IMR-90 (cell line): ENCODE measurements around the gene IL1RAPL1. TPM values are rescaled to one million over a fixed set of nuclear protein-coding genes. Genes with fewer than 3 reads are reported as not detected.

Experiments
- ATAC-seq: fragments of 200-7000 bp; cut with Tn5 transposase; 2 replicates; pipeline ENCODE4 v1.9.1; 2020; ENCODE audit warnings: low read depth, mild to moderate bottlenecking, moderate library complexity
- BruUV-seq: library from RNA; stranded (reverse); fragments of 400-500 nt; replicated peaks from 2 replicates; lab custom pipeline; 2021; lab: Mats Ljungman, UMichigan
- CTCF ChIA-PET: fragments of 300-600 bp; formaldehyde crosslinking; extraction: SDS; loops from one replicate; lab custom pipeline; 2021; ENCODE audit warnings: antibody characterized with exemption; lab: Yijun Ruan, JAX
- POLR2A ChIA-PET: fragments of 300-600 bp; sonication (Branson Sonifier 250); formaldehyde crosslinking; loops from one replicate; lab custom pipeline; 2022; ENCODE audit warnings: antibody characterized with exemption; ENCODE audit not compliant: unreplicated experiment; lab: Charles Lee
- DNase-seq: peaks from one replicate; pipeline ENCODE4 v3.0.0; 2013
- H2AFZ ChIP-seq: replicated peaks from 2 replicates; pipeline ENCODE3; 2013; ENCODE audit warnings: low read length, mild to moderate bottlenecking; ENCODE audit not compliant: poor library complexity
- H2AK5ac ChIP-seq: 2 replicates; pipeline ENCODE4 v1.6.1; 2013; ENCODE audit warnings: low read depth, low read length, inconsistent platforms
- H2AK9ac ChIP-seq: replicated peaks from 2 replicates; pipeline ENCODE3; 2013; ENCODE audit warnings: mild to moderate bottlenecking, low read depth, low read length, moderate library complexity; ENCODE audit not compliant: poor library complexity
- H2BK120ac ChIP-seq: 2 replicates; pipeline ENCODE4 v1.6.1; 2013; ENCODE audit warnings: low read depth, low read length, inconsistent platforms
- H2BK15ac ChIP-seq: 3 replicates; pipeline ENCODE4 v1.6.1; 2013; ENCODE audit warnings: low read depth, low read length, inconsistent platforms
- H2BK20ac ChIP-seq: 2 replicates; pipeline ENCODE4 v1.6.1; 2013; ENCODE audit warnings: low read depth, mild to moderate bottlenecking, inconsistent platforms, low read length, moderate library complexity
- H2BK5ac ChIP-seq: 2 replicates; pipeline ENCODE4 v1.6.1; 2013; ENCODE audit warnings: mild to moderate bottlenecking, low read depth, low read length, inconsistent platforms; ENCODE audit not compliant: poor library complexity, severe bottlenecking
- H3K14ac ChIP-seq: replicated peaks from 2 replicates; pipeline ENCODE4 v1.6.1; 2013; ENCODE audit warnings: low read depth, low read length, inconsistent platforms
- H3K18ac ChIP-seq: 2 replicates; pipeline ENCODE4 v1.6.1; 2013; ENCODE audit warnings: low read depth, low read length, control low read depth
- H3K23ac ChIP-seq: 2 replicates; pipeline ENCODE4 v1.6.1; 2013; ENCODE audit warnings: low read depth, low read length, inconsistent platforms
- H3K27ac ChIP-seq: 2 replicates; pipeline ENCODE4 v1.5.1; 2013; ENCODE audit warnings: mild to moderate bottlenecking, control low read depth, low read length; ENCODE audit not compliant: insufficient read depth
- H3K27me3 ChIP-seq: 2 replicates; pipeline ENCODE4 v1.6.1; 2013; ENCODE audit warnings: low read length; ENCODE audit not compliant: control insufficient read depth, insufficient read depth
- H3K36me3 ChIP-seq: 2 replicates; pipeline ENCODE4 v1.6.1; 2013; ENCODE audit warnings: low read length, mixed read lengths; ENCODE audit not compliant: control insufficient read depth, insufficient read depth
- H3K4ac ChIP-seq: 2 replicates; pipeline ENCODE4 v1.6.1; 2013; ENCODE audit warnings: low read depth, low read length, inconsistent platforms
- H3K4me1 ChIP-seq: 2 replicates; pipeline ENCODE4 v1.6.1; 2013; ENCODE audit warnings: low read length, mixed read lengths; ENCODE audit not compliant: control insufficient read depth, insufficient read depth
- H3K4me2 ChIP-seq: 2 replicates; pipeline ENCODE4 v1.6.1; 2013; ENCODE audit warnings: low read depth, mild to moderate bottlenecking, control low read depth, low read length, moderate library complexity
- H3K4me3 ChIP-seq: 2 replicates; pipeline ENCODE4 v1.5.1; 2013; ENCODE audit warnings: low read depth, mild to moderate bottlenecking, control low read depth, low read length, moderate library complexity; ENCODE audit not compliant: insufficient read depth
- H3K56ac ChIP-seq: 2 replicates; pipeline ENCODE4 v1.6.1; 2013; ENCODE audit warnings: low read length, inconsistent platforms; ENCODE audit not compliant: insufficient read depth; ENCODE audit errors: extremely low read depth
- H3K79me1 ChIP-seq, 2 experiments: 2 replicates each; pipeline ENCODE4 v1.6.1; 2013; ENCODE audit warnings: low read length in 2 of 2, inconsistent platforms in 1 of 2, low read depth in 1 of 2
- H3K9ac ChIP-seq: 2 replicates; pipeline ENCODE4 v1.6.1; 2013; ENCODE audit warnings: low read depth, low read length, control low read depth
- H3K9me1 ChIP-seq: 2 replicates; pipeline ENCODE4 v1.6.1; 2013; ENCODE audit warnings: low read length, inconsistent platforms; ENCODE audit not compliant: insufficient read depth
- H3K9me3 ChIP-seq: 2 replicates; pipeline ENCODE4 v1.6.1; 2013; ENCODE audit warnings: low read length; ENCODE audit not compliant: control insufficient read depth, insufficient read depth
- H4K20me1 ChIP-seq: 2 replicates; pipeline ENCODE4 v1.6.1; 2013; ENCODE audit warnings: low read length, inconsistent platforms; ENCODE audit not compliant: insufficient read depth
- H4K5ac ChIP-seq: 2 replicates; pipeline ENCODE4 v1.6.1; 2013; ENCODE audit warnings: mild to moderate bottlenecking, low read depth, low read length, control low read depth
- H4K8ac ChIP-seq, 2 experiments: 2 replicates each; pipeline ENCODE4 v1.6.1; 2013; ENCODE audit warnings: low read depth in 2 of 2, low read length in 2 of 2, control low read depth in 1 of 2, inconsistent platforms in 1 of 2
- H4K91ac ChIP-seq: 2 replicates; pipeline ENCODE4 v1.6.1; 2013; ENCODE audit warnings: low read depth, low read length, inconsistent platforms; ENCODE audit not compliant: insufficient read depth
- BHLHE40 ChIP-seq: fragments of 150-350 bp; IDR thresholded peaks from 2 replicates; pipeline ENCODE4 v1.6.1; 2016; ENCODE audit warnings: mild to moderate bottlenecking, low read depth, low read length
- CEBPB ChIP-seq: IDR thresholded peaks from 2 replicates; pipeline ENCODE4 v1.6.1; 2012; ENCODE audit warnings: low read depth, low read length, improper control_type of control experiment
- CHD1 ChIP-seq: IDR thresholded peaks from 2 replicates; pipeline ENCODE4 v1.6.1; 2012; ENCODE audit warnings: low read depth, low read length, improper control_type of control experiment
- CTCF ChIP-seq: conservative IDR thresholded peaks from 2 replicates; pipeline ENCODE4 v1.5.1; 2012; ENCODE audit warnings: mild to moderate bottlenecking, low read depth, low read length, improper control_type of control experiment
- ELK1 ChIP-seq: fragments of 150-350 bp; IDR thresholded peaks from 2 replicates; pipeline ENCODE4 v1.6.1; 2016; ENCODE audit warnings: low read depth, mild to moderate bottlenecking, low read length, moderate library complexity, borderline replicate concordance
- FOS ChIP-seq: fragments of 150-350 bp; IDR thresholded peaks from 2 replicates; pipeline ENCODE4 v1.6.1; 2016; ENCODE audit warnings: low read depth, low read length
- MAFK ChIP-seq: IDR thresholded peaks from 2 replicates; pipeline ENCODE4 v1.6.1; 2012; ENCODE audit warnings: low read depth, low read length, improper control_type of control experiment
- MAZ ChIP-seq: IDR thresholded peaks from 2 replicates; pipeline ENCODE4 v1.6.1; 2012; ENCODE audit warnings: low read depth, mild to moderate bottlenecking, low read length, improper control_type of control experiment, moderate library complexity, borderline replicate concordance
- MXI1 ChIP-seq: IDR thresholded peaks from 2 replicates; pipeline ENCODE4 v1.6.1; 2012; ENCODE audit warnings: low read depth, mild to moderate bottlenecking, low read length, moderate library complexity, borderline replicate concordance
- NFE2L2 ChIP-seq: fragments of 150-350 bp; IDR thresholded peaks from 2 replicates; pipeline ENCODE4 v1.6.1; 2016; ENCODE audit warnings: low read depth, mild to moderate bottlenecking, low read length
- POLR2A ChIP-seq: IDR thresholded peaks from 2 replicates; pipeline ENCODE4 v1.6.1; 2012; ENCODE audit warnings: mild to moderate bottlenecking, low read depth, low read length
- RAD21 ChIP-seq: IDR thresholded peaks from 2 replicates; pipeline ENCODE4 v1.6.1; 2012; ENCODE audit warnings: low read length, improper control_type of control experiment
- RCOR1 ChIP-seq: IDR thresholded peaks from 2 replicates; pipeline ENCODE4 v1.6.1; 2012; ENCODE audit warnings: mild to moderate bottlenecking, low read length, improper control_type of control experiment; ENCODE audit not compliant: insufficient replicate concordance
- RFX5 ChIP-seq: IDR thresholded peaks from 2 replicates; pipeline ENCODE4 v1.8.0; 2012; ENCODE audit warnings: low read depth, mild to moderate bottlenecking, low read length, moderate library complexity
- SMC3 ChIP-seq: fragments of 150-350 bp; IDR thresholded peaks from 2 replicates; pipeline ENCODE4 v1.6.1; 2016; ENCODE audit warnings: low read depth, mild to moderate bottlenecking, antibody characterized with exemption, low read length, moderate library complexity
- USF2 ChIP-seq: fragments of 150-350 bp; IDR thresholded peaks from 2 replicates; pipeline ENCODE4 v1.6.1; 2017; ENCODE audit warnings: mild to moderate bottlenecking, antibody characterized with exemption, low read length, low read depth
- WGBS, 2 experiments: methylation state at CpG; one replicate each; pipeline versions ENCODE4 v1.1.5 to v1.1.7; 2013; ENCODE audit warnings: missing lambda C conversion rate in 2 of 2; ENCODE audit not compliant: insufficient read length in 1 of 2; ENCODE audit errors: extremely low coverage in 2 of 2; 5-methylcytosine and 5-hydroxymethylcytosine counted together
- dilution Hi-C: fragments of 300-500 bp; cut with HindIII; formaldehyde crosslinking; loops from one replicate; pipeline ENCODE4 v1.14.3; 2018; ENCODE audit warnings: low sequenced_read_pairs; ENCODE audit not compliant: unreplicated experiment
- in situ Hi-C: fragments of 300-500 bp; cut with MboI; formaldehyde crosslinking; loops from 3 replicates; pipeline ENCODE4 v1.14.3; 2019; ENCODE audit warnings: low sequenced_read_pairs, inconsistent platforms, mixed read lengths
- intact Hi-C: fragments of 100-400 bp; cut with micrococcal nuclease; formaldehyde crosslinking; loops from 2 replicates; pipeline ENCODE4 v1.10.0; 2022
- polyA plus RNA-seq, 3 experiments: library from polyadenylated mRNA; depleted of rRNA; stranded (reverse); fragments of >200 nt; gene quantifications; 2 replicates each; pipeline ENCODE4 v1.2.3, GENCODE V29; 2012; ENCODE audit warnings: low replicate concordance in 1 of 3
- total RNA-seq: library from RNA; depleted of rRNA; stranded (reverse); fragments of >200 nt; gene quantifications from 2 replicates; pipeline ENCODE4 v1.2.3, GENCODE V29; 2012

The IL1RAPL1 gene
- total and polyA plus RNA-seq, 2 of the 4 experiments (the other 2 are of a cell fraction), result 1.5 to 9.0 TPM

- no peak overlapping the region for H2AK5ac ChIP-seq
- no peak overlapping the region for H3K4ac ChIP-seq
- no peaks in the 10 kb centered on the region for H4K20me1 ChIP-seq
- ATAC-seq, result no peak
- no peak overlapping the region for H3K23ac ChIP-seq
- H3K4me2 ChIP-seq, result no peak overlapping the region
- H3K27me3 ChIP-seq, result no peaks in the 10 kb centered on the region
- no peaks in the 10 kb centered on the region for H3K79me1 ChIP-seq
- H3K14ac ChIP-seq, result no peak overlapping the region
- no peak overlapping the region for H4K91ac ChIP-seq
- H2BK15ac ChIP-seq, result no peak overlapping the region
- no peak overlapping the region for H2BK120ac ChIP-seq
- H4K5ac ChIP-seq, result no peak overlapping the region
- H3K27ac ChIP-seq, result no peak overlapping the region
- DNase-seq, result no peak
- H3K36me3 ChIP-seq, result no peaks in the 10 kb centered on the region
- H3K9me1 ChIP-seq, result no peaks in the 10 kb centered on the region
- intact Hi-C loops, result no loop called here
- no CpG with 5 or more reads among the region's 2 CpGs for WGBS, 2 experiments
- H2AFZ ChIP-seq, result no peak overlapping the region
- CTCF ChIA-PET, result no interaction called here
- H2BK5ac ChIP-seq, result no peak overlapping the region
- dilution Hi-C loops, result no loop called here
- in situ Hi-C loops, result no loop called here
- no TSS peak for BruUV-seq
- H3K4me1 ChIP-seq, result peaks cover 2% of the 10 kb centered on the region; the same call in 1 of the 2 replicates
- TF ChIP-seq MAFK, result no peak
- TF ChIP-seq NFE2L2, result no peak
- no peak for TF ChIP-seq ELK1
- no peak for TF ChIP-seq RFX5
- no peak for TF ChIP-seq CTCF
- no peak for TF ChIP-seq RCOR1
- TF ChIP-seq MAZ, result no peak
- TF ChIP-seq RAD21, result no peak
- no peak for TF ChIP-seq USF2
- no peak for TF ChIP-seq CHD1
- TF ChIP-seq FOS, result no peak
- no peak for TF ChIP-seq BHLHE40
- no peak for TF ChIP-seq POLR2A
- TF ChIP-seq SMC3, result no peak
- no peak for TF ChIP-seq CEBPB
- no peak for TF ChIP-seq MXI1
- no peak overlapping the region for H3K56ac ChIP-seq
- no peak overlapping the region for H3K18ac ChIP-seq
- no peak overlapping the region for H3K9ac ChIP-seq
- H4K8ac ChIP-seq, result no peak overlapping the region
- H3K9me3 ChIP-seq, result no peaks in the 10 kb centered on the region
- no peak overlapping the region for H2AK9ac ChIP-seq
- no peak overlapping the region for H3K4me3 ChIP-seq
- no peak overlapping the region for H2BK20ac ChIP-seq
- POLR2A ChIA-PET, result no interaction called here
Measured at GRCh38 chrX:29299684-29300083, 712.4 kb downstream of the IL1RAPL1 start.
